DOHH2 (cell line): ENCODE measurements around the gene BTRC.

Experiments
- CTCF ChIP-seq: fragments of 200-600 bp; sonication (generic); IDR thresholded peaks from one replicate; pipeline ENCODE4 v1.5.1; 2014; ENCODE audit warnings: antibody characterized with exemption, mild to moderate bottlenecking, low read depth, low read length; ENCODE audit not compliant: poor library complexity, severe bottlenecking
- EZH2phosphoT487 ChIP-seq: fragments of 200-600 bp; sonication (generic); IDR thresholded peaks from 2 replicates; pipeline ENCODE4 v1.6.1; 2017; ENCODE audit warnings: borderline replicate concordance, mild to moderate bottlenecking, antibody characterized with exemption, low read length, moderate library complexity, mixed read lengths

GRCh38 chr10:101588879-101589278 is 234.9 kb downstream of the BTRC start:
- TF ChIP-seq CTCF (no peak), EZH2phosphoT487 (no peak)
